HG02610 (cell line): ENCODE data around the gene DDX10.
A peak's percentile ranks its signal among the peaks of the same experiment; 100 is the strongest.

Experiments used
- ATAC-seq: cut with Tn5 transposase; IDR thresholded peaks from one replicate; pipeline ENCODE4 v1.9.1; 2021; ENCODE audit warnings: mild to moderate bottlenecking, moderate library complexity; ENCODE audit not compliant: unreplicated experiment

DDX10 gene

GRCh38 chr11:108927791-108928545, 263.1 kb downstream of the DDX10 start:
- no peak for ATAC-seq

DNA sequence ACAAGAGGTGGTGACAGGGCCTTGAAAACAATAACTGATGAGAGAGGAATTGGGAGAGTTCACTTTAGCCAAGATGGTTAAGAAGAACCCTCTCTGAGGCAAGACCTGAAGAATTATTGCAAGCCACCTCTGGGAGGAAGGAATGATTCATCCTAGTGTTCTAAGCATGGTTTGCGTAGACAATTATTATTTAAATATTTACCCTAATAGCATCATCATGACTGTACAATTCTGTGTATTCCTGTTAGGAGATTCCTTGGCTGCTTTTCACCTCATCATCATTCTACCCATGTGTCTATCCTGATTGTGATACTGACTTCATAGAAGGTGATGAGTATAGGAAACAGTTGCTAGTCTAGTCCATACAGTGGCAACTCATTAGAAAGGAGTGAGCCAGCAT, 264.4 kb downstream of the DDX10 start:
- ATAC-seq = no peak

- ATAC-seq = no peak
These were observed 266.3 kb downstream of the DDX10 start for GRCh38 chr11:108931168-108931567.

GRCh38 chr11:108933630-108934029, 268.8 kb downstream of the DDX10 start:
- no peak for ATAC-seq

- no peak for ATAC-seq
These were observed 269.4 kb downstream of the DDX10 start for GRCh38 chr11:108934289-108934688.

DNA sequence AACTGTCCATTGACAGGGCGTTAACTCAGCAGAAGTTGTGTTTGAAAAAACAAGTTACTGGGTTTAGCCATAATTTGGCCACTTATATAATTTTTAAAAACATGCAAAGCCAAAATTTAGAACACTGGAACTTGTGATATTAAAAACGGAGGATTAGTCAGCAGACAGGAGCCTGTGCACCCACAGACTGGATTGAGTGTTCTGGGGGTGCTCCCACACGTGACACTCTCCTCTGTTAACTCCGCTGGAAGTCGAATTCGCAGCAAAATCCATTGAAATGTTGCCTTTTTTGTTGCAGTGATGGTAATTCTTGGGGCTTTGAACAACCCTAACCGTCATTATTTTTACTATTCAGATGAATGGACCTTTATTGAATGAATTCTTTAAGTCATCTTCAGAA, 269.8 kb downstream of the DDX10 start:
- no peak for ATAC-seq

- no peak for ATAC-seq
These were observed 272.9 kb downstream of the DDX10 start for GRCh38 chr11:108937746-108938145.

DNA sequence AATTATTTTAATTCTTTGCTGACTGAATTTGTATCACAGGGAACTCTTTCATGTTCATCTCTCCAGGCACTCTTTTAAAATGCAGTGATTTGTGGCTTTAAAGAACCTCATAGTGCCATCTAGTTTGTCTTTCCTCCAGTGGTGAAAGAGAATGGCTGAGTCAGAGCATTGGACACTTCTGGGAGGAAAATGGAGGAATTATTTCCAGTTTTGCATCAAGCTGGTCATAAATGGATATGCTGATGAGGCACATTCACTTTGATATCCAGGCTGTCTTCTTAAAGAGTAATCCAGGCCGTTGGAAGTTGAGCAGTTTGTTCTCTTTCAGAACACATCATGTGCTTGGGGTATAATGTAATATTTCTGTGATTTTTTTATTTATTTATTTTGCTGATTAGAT, 273.7 kb downstream of the DDX10 start:
- ATAC-seq = no peak

- ATAC-seq = no peak
These were observed 274.3 kb downstream of the DDX10 start for GRCh38 chr11:108939135-108939534.

DNA sequence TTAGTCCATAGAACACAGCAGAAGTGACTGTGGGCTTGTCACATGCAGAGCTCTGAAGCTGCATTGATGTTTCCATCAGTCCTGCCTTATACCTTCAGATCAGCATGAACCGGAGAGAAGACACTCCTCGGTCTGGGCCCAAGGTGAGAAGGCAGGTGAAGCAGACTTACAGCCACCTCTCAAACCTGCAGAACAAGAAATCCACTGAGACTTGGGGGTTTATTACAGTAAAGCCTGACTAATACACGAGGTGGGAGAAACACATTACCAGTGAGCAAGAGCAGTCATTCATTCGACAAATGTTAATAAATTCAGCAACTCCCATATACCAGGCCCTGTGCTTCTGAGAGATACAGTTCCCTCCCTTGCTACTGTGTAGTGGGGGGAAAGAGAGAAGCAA, 279.0 kb downstream of the DDX10 start:
- ATAC-seq = no peak

GRCh38 chr11:108944471-108945178, 279.8 kb downstream of the DDX10 start:
- no peak for ATAC-seq

- no peak for ATAC-seq
These were observed 280.5 kb downstream of the DDX10 start for GRCh38 chr11:108945341-108945740.

DNA sequence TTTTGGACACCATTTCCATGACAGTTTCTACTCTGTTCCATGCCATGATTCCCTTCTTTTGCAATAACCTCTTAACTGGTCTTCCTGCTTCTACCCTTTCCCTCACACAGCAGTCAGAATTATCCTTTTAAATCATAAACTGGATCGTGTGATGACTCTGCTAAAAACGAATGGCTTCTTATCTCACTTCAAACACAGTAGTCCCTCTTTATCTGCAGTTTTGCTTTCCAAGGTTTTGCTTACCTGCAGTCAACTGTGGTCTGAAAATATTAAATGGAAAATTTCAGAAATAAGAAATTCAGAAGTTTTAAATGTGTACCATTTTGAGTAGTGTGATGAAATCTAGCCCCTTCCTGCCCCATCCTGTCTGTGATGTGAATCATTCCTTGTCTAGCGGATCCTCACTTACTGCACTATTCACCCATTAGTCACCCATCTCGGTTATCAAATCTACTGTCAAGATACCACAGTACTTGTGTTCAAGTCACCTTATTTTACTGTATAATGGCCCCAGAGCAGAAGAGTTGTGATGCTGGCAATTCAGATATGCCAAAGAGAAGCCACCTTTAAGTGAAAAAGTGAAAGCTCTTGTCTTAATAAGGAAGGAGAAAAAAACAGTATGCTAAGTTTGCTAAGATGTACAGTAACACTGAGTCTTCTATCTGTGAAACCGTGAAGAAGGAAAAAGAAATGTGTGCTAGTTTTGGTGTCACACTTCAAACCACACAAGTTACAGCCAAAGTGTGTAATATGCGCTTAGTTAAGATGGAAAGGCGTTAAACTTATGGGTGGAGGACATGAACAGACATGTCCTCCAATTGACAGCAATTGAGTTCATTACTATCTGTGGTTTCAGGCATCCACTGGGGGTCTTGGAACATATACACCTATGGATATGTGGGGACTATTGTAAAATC, 283.0 kb downstream of the DDX10 start:
- ATAC-seq = no peak

DNA sequence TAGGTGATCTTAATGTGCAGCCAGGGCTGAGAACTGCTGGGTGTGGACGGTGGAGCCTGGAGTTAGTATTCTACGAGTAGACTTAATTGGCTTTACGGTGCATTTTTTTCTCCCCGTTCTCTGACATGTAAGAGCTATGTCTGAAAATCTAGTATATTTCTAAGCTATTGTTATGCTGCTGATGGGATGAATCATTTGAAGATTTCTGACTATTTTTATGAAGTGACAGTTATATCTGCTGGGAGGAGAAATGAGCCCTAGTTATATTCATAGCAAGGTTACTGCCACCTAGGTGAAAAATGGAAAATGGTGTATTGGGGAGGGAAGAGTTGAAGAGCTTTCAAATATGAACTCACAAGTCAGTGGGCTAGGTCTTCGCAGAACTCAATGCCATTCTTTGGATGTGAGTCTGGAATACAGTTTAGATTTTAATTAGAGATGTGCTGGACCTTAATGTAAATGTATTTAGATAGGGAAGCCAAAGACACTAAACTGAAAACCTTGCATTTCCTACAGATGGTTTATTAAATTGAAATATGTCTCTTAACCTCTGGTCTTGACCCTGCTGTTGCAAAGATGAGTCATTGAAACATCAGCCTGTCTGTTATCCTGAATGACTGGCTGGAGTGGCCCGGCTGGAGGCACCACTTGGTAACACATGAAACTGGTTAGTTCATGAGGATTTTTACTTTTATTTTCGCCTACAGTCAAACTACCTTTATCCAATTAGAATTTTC, 293.7 kb downstream of the DDX10 start:
- ATAC-seq = peak; percentile 58

GRCh38 chr11:108959105-108959761, 294.4 kb downstream of the DDX10 start:
- ATAC-seq = no peak

GRCh38 chr11:108959874-108960273, 295.0 kb downstream of the DDX10 start:
- no peak for ATAC-seq

DNA sequence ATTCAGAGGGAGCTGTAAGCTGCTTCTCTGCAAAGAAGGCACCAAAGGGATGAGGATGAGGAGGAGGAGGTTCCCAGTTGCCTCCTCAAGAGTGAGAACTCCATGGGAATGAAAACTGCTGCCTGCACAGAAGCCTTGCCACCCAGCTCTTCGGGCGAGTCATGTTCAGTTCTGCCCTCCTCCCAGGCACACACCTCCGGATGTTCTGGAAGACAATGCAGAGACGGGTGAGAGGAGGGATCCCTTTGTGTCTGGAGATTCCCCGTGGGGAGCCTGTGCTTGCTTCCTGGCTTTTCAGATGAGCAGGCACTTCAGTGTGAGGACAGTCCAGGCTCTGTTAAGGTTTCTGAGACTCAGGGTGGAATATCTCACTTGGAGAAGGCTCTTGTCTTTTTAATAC, 295.6 kb downstream of the DDX10 start:
- no peak for ATAC-seq

- peak; percentile 74 for ATAC-seq
These were observed 296.2 kb downstream of the DDX10 start for GRCh38 chr11:108961095-108961494.

- no peak for ATAC-seq
These were observed 298.2 kb downstream of the DDX10 start for GRCh38 chr11:108963118-108963517.

GRCh38 chr11:108965306-108966001, 300.6 kb downstream of the DDX10 start:
- ATAC-seq = no peak
